Smooth muscle cell (in vitro differentiated cells): ENCODE data around the gene PTPRT. TPM values are rescaled to one million over a fixed set of nuclear protein-coding genes. Genes with fewer than 3 reads are reported as not detected.

Experiments
- DNase-seq: peaks from one replicate; lab custom pipeline; 2025; ENCODE audit not compliant: unreplicated experiment; lab: John Stamatoyannopoulos, UW
- H2AFZ ChIP-seq: fragments of 200-600 bp; sonication (generic); 2 replicates; pipeline ENCODE4 v1.6.0; 2016; ENCODE audit warnings: antibody characterized with exemption, low read depth, mild to moderate bottlenecking
- H3F3A ChIP-seq: fragments of 200-600 bp; sonication (generic); 2 replicates; pipeline ENCODE4 v1.6.0; 2017; ENCODE audit warnings: antibody characterized with exemption, low read depth
- H3K27ac ChIP-seq: fragments of 200-600 bp; sonication (generic); 2 replicates; pipeline ENCODE4 v1.5.1; 2016; ENCODE audit warnings: low read depth, mild to moderate bottlenecking
- H3K27me3 ChIP-seq: fragments of 200-600 bp; sonication (generic); 2 replicates; pipeline ENCODE4 v1.6.1; 2016; ENCODE audit warnings: low read depth, mild to moderate bottlenecking
- H3K36me3 ChIP-seq: fragments of 200-600 bp; sonication (generic); 2 replicates; pipeline ENCODE4 v1.5.1; 2016; ENCODE audit warnings: low read depth
- H3K4me1 ChIP-seq: fragments of 200-600 bp; sonication (generic); 2 replicates; pipeline ENCODE4 v1.5.1; 2016; ENCODE audit warnings: low read depth
- H3K4me2 ChIP-seq: fragments of 200-600 bp; sonication (generic); 2 replicates; pipeline ENCODE4 v1.6.0; 2016; ENCODE audit warnings: mild to moderate bottlenecking
- H3K4me3 ChIP-seq: fragments of 200-600 bp; sonication (generic); 2 replicates; pipeline ENCODE4 v1.5.1; 2016; ENCODE audit warnings: mild to moderate bottlenecking
- H3K79me2 ChIP-seq: fragments of 200-600 bp; sonication (generic); 2 replicates; pipeline ENCODE4 v1.6.0; 2016; ENCODE audit warnings: low read depth, mild to moderate bottlenecking
- H3K9ac ChIP-seq: fragments of 200-600 bp; sonication (generic); 2 replicates; pipeline ENCODE4 v1.6.0; 2016; ENCODE audit warnings: low read depth
- H3K9me3 ChIP-seq: fragments of 200-600 bp; sonication (generic); replicated peaks from 2 replicates; pipeline ENCODE4 v1.5.1; 2016; ENCODE audit warnings: low read depth
- H4K20me1 ChIP-seq: fragments of 200-600 bp; sonication (generic); 2 replicates; pipeline ENCODE4 v1.6.0; 2016; ENCODE audit warnings: low read depth
- WGBS: methylation state at CpG from one replicate; pipeline ENCODE4 v1.1.7; 2016; ENCODE audit warnings: low lambda C conversion rate; 5-methylcytosine and 5-hydroxymethylcytosine counted together
- polyA plus RNA-seq: library from polyadenylated mRNA; unstranded; fragments of >200 nt; fragmentation: Nextera tagmentation; extraction: Ambion mirVana; gene quantifications from 2 replicates; pipeline ENCODE4 v1.2.1, GENCODE V29; 2016
- total RNA-seq: library from RNA; depleted of rRNA; stranded (reverse); fragments of >200 nt; gene quantifications from 2 replicates; pipeline ENCODE4 v1.2.3, GENCODE V29; 2014
- TF ChIP-seq, protein P1 (sequence below): fragments of 200-600 bp; sonication (generic); IDR thresholded peaks from 2 replicates; pipeline ENCODE4 v1.5.1; 2017; ENCODE audit warnings: borderline replicate concordance, mild to moderate bottlenecking, antibody characterized with exemption; ENCODE audit not compliant: insufficient read depth, poor library complexity, severe bottlenecking

The PTPRT gene
- total and polyA plus RNA-seq, 2 experiments from 2014 or later = 0.99 to 2.1 TPM

- H3K9me3 ChIP-seq = no peaks in the 10 kb centered on the region
- TF ChIP-seq, protein P1, sequence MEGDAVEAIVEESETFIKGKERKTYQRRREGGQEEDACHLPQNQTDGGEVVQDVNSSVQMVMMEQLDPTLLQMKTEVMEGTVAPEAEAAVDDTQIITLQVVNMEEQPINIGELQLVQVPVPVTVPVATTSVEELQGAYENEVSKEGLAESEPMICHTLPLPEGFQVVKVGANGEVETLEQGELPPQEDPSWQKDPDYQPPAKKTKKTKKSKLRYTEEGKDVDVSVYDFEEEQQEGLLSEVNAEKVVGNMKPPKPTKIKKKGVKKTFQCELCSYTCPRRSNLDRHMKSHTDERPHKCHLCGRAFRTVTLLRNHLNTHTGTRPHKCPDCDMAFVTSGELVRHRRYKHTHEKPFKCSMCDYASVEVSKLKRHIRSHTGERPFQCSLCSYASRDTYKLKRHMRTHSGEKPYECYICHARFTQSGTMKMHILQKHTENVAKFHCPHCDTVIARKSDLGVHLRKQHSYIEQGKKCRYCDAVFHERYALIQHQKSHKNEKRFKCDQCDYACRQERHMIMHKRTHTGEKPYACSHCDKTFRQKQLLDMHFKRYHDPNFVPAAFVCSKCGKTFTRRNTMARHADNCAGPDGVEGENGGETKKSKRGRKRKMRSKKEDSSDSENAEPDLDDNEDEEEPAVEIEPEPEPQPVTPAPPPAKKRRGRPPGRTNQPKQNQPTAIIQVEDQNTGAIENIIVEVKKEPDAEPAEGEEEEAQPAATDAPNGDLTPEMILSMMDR = no peak
- H3K27me3 ChIP-seq = peaks cover 33% of the 10 kb centered on the region
- H3K4me1 ChIP-seq = no peaks in the 10 kb centered on the region
- H2AFZ ChIP-seq = no peak overlapping the region
- no peak overlapping the region for H3K9ac ChIP-seq
- H3K79me2 ChIP-seq = no peaks in the 10 kb centered on the region
- H3F3A ChIP-seq = no peaks in the 10 kb centered on the region
- no peak overlapping the region for H3K4me3 ChIP-seq
- no peaks in the 10 kb centered on the region for H4K20me1 ChIP-seq
- no peak overlapping the region for H3K4me2 ChIP-seq
- WGBS = 86% methylated on average over 2 of the region's 2 CpGs
- H3K27ac ChIP-seq = no peak overlapping the region
- DNase-seq = no peak
- H3K36me3 ChIP-seq = no peaks in the 10 kb centered on the region
Measured at GRCh38 chr20:42553374-42553773, 636.3 kb downstream of the PTPRT start.

DNA sequence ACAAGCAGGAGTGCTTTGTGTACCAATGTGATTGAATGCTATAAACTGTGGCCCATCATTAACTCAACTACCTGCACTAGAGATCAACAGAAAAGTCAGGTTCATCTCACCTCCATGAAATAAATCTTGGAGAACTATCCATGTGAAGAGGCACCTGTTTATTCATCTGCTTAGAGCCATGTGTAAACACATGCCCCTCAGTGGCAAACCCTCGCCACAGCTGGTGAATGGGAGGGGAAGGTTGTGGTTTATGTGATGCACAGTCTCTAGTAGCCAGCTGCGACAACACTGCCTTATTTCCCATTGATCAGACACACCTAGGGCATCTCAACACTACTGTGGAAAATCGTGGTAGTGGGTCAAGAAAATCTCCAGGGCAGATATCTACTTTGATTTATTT, 640.2 kb downstream of the PTPRT start:
- no peak for DNase-seq
- WGBS = 55% methylated on average over 3 of the region's 3 CpGs
- Histone ChIP-seq H3K4me2 (no peak overlapping the region), H3K36me3 (no peaks in the 10 kb centered on the region), H2AFZ (no peak overlapping the region), H3K27me3 (peaks cover 26% of the 10 kb centered on the region), H3K9me3 (no peaks in the 10 kb centered on the region), H3K9ac (no peak overlapping the region), H4K20me1 (no peaks in the 10 kb centered on the region), H3K4me1 (no peaks in the 10 kb centered on the region), H3K27ac (no peak overlapping the region), H3F3A (no peaks in the 10 kb centered on the region), H3K79me2 (no peaks in the 10 kb centered on the region), H3K4me3 (no peak overlapping the region)
- TF ChIP-seq, protein P1 = no peak

DNA sequence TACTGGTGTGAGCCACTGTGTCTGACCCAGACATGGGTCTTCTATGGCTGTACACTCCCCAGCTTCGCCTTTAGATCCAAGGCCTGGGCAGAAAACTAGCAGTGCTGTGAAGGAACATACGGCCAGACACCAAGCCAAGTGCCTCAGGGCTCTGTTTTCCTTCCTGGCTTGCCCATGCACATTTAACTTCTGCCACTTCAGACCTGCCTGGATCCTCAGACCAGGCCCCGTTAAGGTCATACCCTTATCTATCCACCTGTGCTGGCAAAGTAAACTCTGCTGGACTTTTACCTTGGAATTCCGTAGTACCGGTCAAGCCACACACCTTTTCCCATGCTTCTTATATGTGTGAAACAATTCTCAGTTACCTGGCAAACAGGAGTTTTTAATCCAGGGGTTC, 644.8 kb downstream of the PTPRT start:
- H3K9ac ChIP-seq = no peak overlapping the region
- H3K27me3 ChIP-seq = peaks cover 13% of the 10 kb centered on the region
- H3K27ac ChIP-seq = no peak overlapping the region
- 85% methylated on average over 5 of the region's 5 CpGs for WGBS
- no peaks in the 10 kb centered on the region for H3K4me1 ChIP-seq
- H3K36me3 ChIP-seq = no peaks in the 10 kb centered on the region
- no peak overlapping the region for H2AFZ ChIP-seq
- no peaks in the 10 kb centered on the region for H4K20me1 ChIP-seq
- no peak overlapping the region for H3K4me2 ChIP-seq
- DNase-seq = no peak
- no peaks in the 10 kb centered on the region for H3K9me3 ChIP-seq
- H3K79me2 ChIP-seq = no peaks in the 10 kb centered on the region
- H3F3A ChIP-seq = no peaks in the 10 kb centered on the region
- no peak overlapping the region for H3K4me3 ChIP-seq
- TF ChIP-seq, protein P1 = no peak

DNA sequence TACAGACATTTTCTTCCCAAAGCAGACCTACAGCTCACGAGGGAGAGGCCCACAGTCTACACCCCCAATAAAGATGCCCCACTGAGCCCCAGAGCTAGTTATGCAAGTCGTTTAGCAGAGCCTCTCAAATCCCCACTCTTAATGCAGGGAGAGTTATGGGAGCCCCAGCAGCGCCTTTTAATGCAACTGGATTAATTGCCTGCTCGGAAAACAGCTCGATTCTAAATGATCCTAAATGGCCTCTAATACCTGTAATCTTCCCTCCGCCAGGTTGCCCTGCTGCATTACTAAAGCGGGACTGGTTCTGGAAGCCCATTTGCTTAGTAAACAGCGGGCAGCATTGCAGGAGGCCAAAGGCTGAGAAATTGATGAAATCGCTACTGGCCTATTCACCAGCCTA, 656.9 kb downstream of the PTPRT start:
- H3K27ac ChIP-seq = no peak overlapping the region
- H3K9me3 ChIP-seq = no peaks in the 10 kb centered on the region
- H3K9ac ChIP-seq = no peak overlapping the region
- H4K20me1 ChIP-seq = no peaks in the 10 kb centered on the region
- H3K79me2 ChIP-seq = no peaks in the 10 kb centered on the region
- 80% methylated on average over 9 of the region's 9 CpGs for WGBS
- H3K27me3 ChIP-seq = peaks cover 13% of the 10 kb centered on the region
- DNase-seq = no peak
- TF ChIP-seq, protein P1 = no peak
- H3F3A ChIP-seq = no peaks in the 10 kb centered on the region
- no peak overlapping the region for H3K4me2 ChIP-seq
- H3K4me1 ChIP-seq = no peaks in the 10 kb centered on the region
- H3K4me3 ChIP-seq = no peak overlapping the region
- H3K36me3 ChIP-seq = no peaks in the 10 kb centered on the region
- H2AFZ ChIP-seq = no peak overlapping the region
